T-cell (primary cell): ENCODE measurements around the gene IL32. TPM values are rescaled to one million over a fixed set of nuclear protein-coding genes. Genes with fewer than 3 reads are reported as not detected.

Experiments
- ATAC-seq, 4 experiments: fragments of 200-7000 bp in 3 of 4; fragments of 150-1000 bp in 1 of 4; cut with Tn5 transposase; replicated peaks in 1 of 4; 1 replicate in 3 of 4; 2 replicates in 1 of 4; pipeline ENCODE4 v1.10.0; 2021; ENCODE audit warnings: moderate library complexity in 3 of 4, mild to moderate bottlenecking in 2 of 4, moderate number of reproducible peaks in 1 of 4
- CTCF ChIA-PET, 2 donors: fragments of 300-600 bp; sonication (Branson Sonifier 250); formaldehyde crosslinking; loops; one replicate each; lab custom pipeline; 2022; ENCODE audit warnings: antibody characterized with exemption in 2 of 2; lab: Charles Lee
- POLR2A ChIA-PET, 2 donors: fragments of 300-600 bp; sonication (Branson Sonifier 250); formaldehyde crosslinking; loops; one replicate each; lab custom pipeline; 2022; ENCODE audit warnings: antibody characterized with exemption in 2 of 2; lab: Charles Lee
- DNase-seq, 35 experiments: peaks; one replicate each; pipeline versions ENCODE4 v3.0.0 to v3.0.0-alpha.2; 2013 to 2023
- H3K27ac ChIP-seq: one replicate; pipeline ENCODE4 v1.5.1; 2013; ENCODE audit warnings: low read length
- H3K27me3 ChIP-seq, 2 experiments: replicated peaks in 1 of 2; 1 replicate in 1 of 2; 2 replicates in 1 of 2; pipeline versions ENCODE4 v1.6.1 to v1.7.0; 2013; ENCODE audit warnings: low read length in 1 of 2, mixed read lengths in 1 of 2; ENCODE audit not compliant: control insufficient read depth in 2 of 2, insufficient read depth in 2 of 2; ENCODE audit errors: extremely low read depth in 1 of 2
- H3K36me3 ChIP-seq, 2 donors: 1 replicate in 1 of 2; 2 replicates in 1 of 2; pipeline versions ENCODE4 v1.6.1 to v1.7.0; 2013; ENCODE audit warnings: low read length in 1 of 2; ENCODE audit not compliant: control insufficient read depth in 2 of 2, insufficient read depth in 1 of 2; ENCODE audit errors: extremely low read depth in 1 of 2
- H3K4me1 ChIP-seq, 2 experiments: 1 replicate in 1 of 2; 2 replicates in 1 of 2; pipeline versions ENCODE4 v1.6.1 to v1.7.0; 2013; ENCODE audit warnings: low read length in 2 of 2, mixed read lengths in 1 of 2; ENCODE audit not compliant: insufficient read depth in 2 of 2, control insufficient read depth in 1 of 2; ENCODE audit errors: extremely low read depth in 1 of 2
- H3K4me3 ChIP-seq, 2 donors: 1 replicate in 1 of 2; 2 replicates in 1 of 2; pipeline versions ENCODE4 v1.5.1 to v1.7.0; 2013; ENCODE audit warnings: mild to moderate bottlenecking in 2 of 2, low read length in 1 of 2, moderate library complexity in 1 of 2; ENCODE audit not compliant: control insufficient read depth in 1 of 2; ENCODE audit errors: extremely low read depth in 1 of 2
- H3K9me3 ChIP-seq: 2 replicates; pipeline ENCODE4 v1.7.0; 2013
- H3K27ac Mint-ChIP-seq, 2 donors: one replicate each; pipeline ENCODE4 v1.8.0; 2020 to 2021; ENCODE audit warnings: mild to moderate bottlenecking in 2 of 2, mixed read lengths in 2 of 2
- H3K27me3 Mint-ChIP-seq, 2 donors: one replicate each; pipeline ENCODE4 v1.8.0; 2021 to 2022; ENCODE audit warnings: mixed read lengths in 2 of 2
- H3K36me3 Mint-ChIP-seq: one replicate; pipeline ENCODE4 v1.8.0; 2021; ENCODE audit warnings: mixed read lengths
- H3K4me1 Mint-ChIP-seq, 3 donors: one replicate each; pipeline ENCODE4 v1.8.0; 2020 to 2022; ENCODE audit warnings: mixed read lengths in 3 of 3, mild to moderate bottlenecking in 1 of 3
- H3K4me3 Mint-ChIP-seq, 3 donors: one replicate each; pipeline ENCODE4 v1.8.0; 2020 to 2022; ENCODE audit warnings: mild to moderate bottlenecking in 3 of 3, mixed read lengths in 3 of 3, moderate library complexity in 3 of 3
- H3K9me3 Mint-ChIP-seq, 3 donors: one replicate each; pipeline ENCODE4 v1.8.0; 2020 to 2022; ENCODE audit warnings: mixed read lengths in 3 of 3
- WGBS: methylation state at CpG from one replicate; pipeline ENCODE4 v1.1.5; 2013; ENCODE audit warnings: missing lambda C conversion rate; ENCODE audit not compliant: insufficient coverage; 5-methylcytosine and 5-hydroxymethylcytosine counted together
- total RNA-seq, 35 experiments: library from RNA in 6 of 35; stranded (reverse) in 6 of 35; fragments of 120-200 nt in 1 of 35; gene quantifications; one replicate each; pipeline versions ENCODE4 v1.2.1 to v1.2.4 and lab custom pipeline; 2013 to 2026

IL32 gene
- total RNA-seq (1,000 to 10,000 TPM in 2 of 5 donors, 100 to 1,000 TPM in 3; 736 to 1,200 (median 999) TPM), total RNA-seq (lab: John Stamatoyannopoulos, UW) (48.4 to 135 (median 89.4) reads per million in 29 experiments)
- total RNA-seq (2013) = 940 TPM

- Mint-ChIP-seq H3K4me3 (peak within 1 kb of the TSS; percentile 96 to 100 (median 97)), H3K27ac (peak within 1 kb of the TSS; percentile 96 to 100), H3K9me3 (no peaks in the 10 kb centered on the region), H3K36me3 (peaks cover 31% of the 10 kb centered on the region), H3K4me1 (peaks cover 57 to 71% (median 64%) of the 10 kb centered on the region in 3 donors), H3K27me3 (no peaks in the 10 kb centered on the region)
- POLR2A ChIA-PET = interaction anchor here in 1 of 2 donors (0.6 kb wide), 1 partner anchor 63 kb away, joined by 4 read pairs; no protein-coding TSS in a partner anchor
- H3K4me1 ChIP-seq = peaks cover 11 to 59% of the 10 kb centered on the region in 2 experiments
- no peaks in the 10 kb centered on the region for H3K9me3 ChIP-seq
- peak within 1 kb of the TSS; percentile 94 to 97 for H3K4me3 ChIP-seq
- H3K27ac ChIP-seq = peak within 1 kb of the TSS; percentile 99
- DNase-seq (peak in 30 of 35 experiments; percentile 42 to 86 (median 60)), ATAC-seq (peak; percentile 60 to 64 (median 60))
- no peaks in the 10 kb centered on the region for H3K27me3 ChIP-seq
- WGBS = 32% methylated on average over 5 of the region's 13 CpGs
- H3K36me3 ChIP-seq = peaks cover 3 to 26% of the 10 kb centered on the region in 2 donors
- CTCF ChIA-PET = interaction anchor here in 1 of 2 donors (0.6 to 1.8 kb wide), 4 partner anchors 10 to 68 kb away, joined by 3 to 5 read pairs (median 4); no protein-coding TSS in a partner anchor
Measured at GRCh38 chr16:3065069-3065741, at the start of gene IL32. IL32 (plus strand) TSS chr16:3065640; CDS start chr16:3065812, 172 bp downstream.

GRCh38 chr16:3015865-3016521 lies 49.4 kb upstream of the IL32 start:
- Histone ChIP-seq H3K27me3 (peaks cover 0 to 56% of the 10 kb centered on the region in 2 experiments), H3K27ac (no peak overlapping the region), H3K9me3 (no peaks in the 10 kb centered on the region), H3K36me3 (no peaks in the 10 kb centered on the region), H3K4me1 (peaks cover 7 to 47% of the 10 kb centered on the region in 2 experiments), H3K4me3 (no peak overlapping the region)
- ATAC-seq (no peak), DNase-seq (no peak)
- Mint-ChIP-seq H3K27ac (no peak overlapping the region), H3K4me3 (no peak overlapping the region), H3K36me3 (no peaks in the 10 kb centered on the region), H3K27me3 (peaks cover 0 to 20% of the 10 kb centered on the region in 2 donors), H3K4me1 (peaks cover 6 to 19% (median 18%) of the 10 kb centered on the region in 3 donors), H3K9me3 (no peaks in the 10 kb centered on the region)
- ChIA-PET POLR2A (no interaction called here), CTCF (no interaction called here)
- 87% methylated on average over 9 of the region's 13 CpGs for WGBS

GRCh38 chr16:3017344-3017743 lies 48.1 kb upstream of the IL32 start:
- DNase-seq = no peak
- H3K4me3 Mint-ChIP-seq = no peak overlapping the region
- Histone ChIP-seq H3K27ac (no peak overlapping the region), H3K9me3 (no peaks in the 10 kb centered on the region), H3K27me3 (peaks cover 0 to 42% of the 10 kb centered on the region in 2 experiments), H3K36me3 (no peaks in the 10 kb centered on the region), H3K4me1 (peaks cover 16 to 54% of the 10 kb centered on the region in 2 experiments), H3K4me3 (no peak overlapping the region)
- no peaks in the 10 kb centered on the region for H3K9me3 Mint-ChIP-seq
- POLR2A ChIA-PET = no interaction called here
- peaks cover 0 to 16% of the 10 kb centered on the region in 2 donors for H3K27me3 Mint-ChIP-seq
- CTCF ChIA-PET = no interaction called here
- no peak for ATAC-seq
- 93% methylated on average over 20 of the region's 20 CpGs for WGBS
- peaks cover 19 to 32% (median 28%) of the 10 kb centered on the region in 3 donors for H3K4me1 Mint-ChIP-seq
- H3K27ac Mint-ChIP-seq = no peak overlapping the region
- no peaks in the 10 kb centered on the region for H3K36me3 Mint-ChIP-seq

DNA sequence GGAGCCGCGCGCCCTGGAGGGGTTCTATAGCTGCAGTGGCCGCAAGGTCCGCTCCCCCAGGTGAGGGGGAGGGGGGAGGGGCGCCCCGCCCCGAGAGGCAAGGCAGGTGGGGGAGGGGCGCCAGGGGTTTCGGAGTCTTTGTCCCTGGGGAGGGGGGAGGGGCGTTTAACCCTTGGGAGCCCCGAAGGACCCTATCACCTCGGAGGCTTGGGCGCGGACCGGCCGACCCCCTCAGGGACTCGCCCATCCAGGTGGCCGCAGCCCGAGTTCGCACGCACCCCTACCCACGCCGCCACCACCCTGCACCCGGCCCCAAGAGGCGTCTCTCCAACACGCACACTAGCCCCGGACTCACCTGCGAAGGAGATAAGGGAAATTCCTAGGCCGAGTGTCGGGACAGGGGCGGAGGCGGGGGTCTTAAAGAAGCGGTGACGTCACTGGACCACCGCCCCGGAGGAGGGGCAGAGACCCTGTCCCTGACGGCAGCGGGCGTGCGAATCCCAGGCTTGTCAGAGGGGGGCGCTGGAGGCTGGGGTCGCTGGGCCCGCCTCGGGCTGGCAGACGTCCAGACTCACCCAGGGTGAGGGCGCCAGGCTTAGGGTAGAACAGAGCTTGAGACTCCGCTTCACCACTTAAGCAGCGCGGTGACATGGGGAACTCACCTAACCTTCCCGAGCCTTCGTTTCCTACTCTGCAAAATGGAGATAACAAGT lies 47.5 kb upstream of the IL32 start, which contains the start of gene CLDN6:
CLDN6 (minus strand) TSS at position 390 of the 713 bp plus-strand sequence. CDS start 2,162 bp downstream, outside the sequence.
- ATAC-seq = no peak
- H3K4me1 Mint-ChIP-seq = peaks cover 25 to 38% (median 31%) of the 10 kb centered on the region in 3 donors
- H3K4me3 ChIP-seq = no peak within 1 kb of the TSS

GRCh38 chr16:3019594-3020246 lies 45.7 kb upstream of the IL32 start:
- 28% methylated on average over 37 of the region's 40 CpGs for WGBS
- DNase-seq = no peak
- Histone ChIP-seq H3K27ac (no peak overlapping the region), H3K4me1 (peaks cover 21 to 69% of the 10 kb centered on the region in 2 experiments), H3K4me3 (peak overlapping the region; percentile 59 to 64), H3K9me3 (no peaks in the 10 kb centered on the region), H3K27me3 (peaks cover 0 to 22% of the 10 kb centered on the region in 2 experiments), H3K36me3 (no peaks in the 10 kb centered on the region)
- peaks cover 0 to 7% of the 10 kb centered on the region in 2 donors for H3K27me3 Mint-ChIP-seq
- peak overlapping the region; percentile 76 to 83 (median 80) for H3K4me3 Mint-ChIP-seq
- no peak for ATAC-seq
- H3K27ac Mint-ChIP-seq = peak overlapping the region; percentile 59 to 75
- ChIA-PET CTCF (interaction anchor here in 1 of 2 donors (0.6 to 1.4 kb wide), 4 partner anchors 8 to 114 kb away, joined by 3 to 8 read pairs (median 4); no protein-coding TSS in a partner anchor), POLR2A (interaction anchor here in 1 of 2 donors (0.6 kb wide), 1 partner anchor 500 kb away, joined by 3 read pairs; no protein-coding TSS in a partner anchor)
- H3K4me1 Mint-ChIP-seq = peaks cover 38 to 51% (median 44%) of the 10 kb centered on the region in 3 donors
- H3K9me3 Mint-ChIP-seq = no peaks in the 10 kb centered on the region
- H3K36me3 Mint-ChIP-seq = peaks cover 3% of the 10 kb centered on the region

More for the DNA sequence above, 47.5 kb upstream of the IL32 start, which contains the start of gene CLDN6:
- no peaks in the 10 kb centered on the region for H3K9me3 Mint-ChIP-seq
- H3K27ac ChIP-seq = no peak within 1 kb of the TSS
- WGBS = 12% methylated on average over 22 of the region's 52 CpGs
- ChIA-PET POLR2A (no interaction called here), CTCF (no interaction called here)
- peaks cover 0 to 13% of the 10 kb centered on the region in 2 donors for H3K27me3 Mint-ChIP-seq
- no peak within 1 kb of the TSS for H3K27ac Mint-ChIP-seq
- no peaks in the 10 kb centered on the region for H3K9me3 ChIP-seq
- no peaks in the 10 kb centered on the region for H3K36me3 ChIP-seq
- no peaks in the 10 kb centered on the region for H3K36me3 Mint-ChIP-seq
- peaks cover 16 to 54% of the 10 kb centered on the region in 2 experiments for H3K4me1 ChIP-seq
- peaks cover 0 to 37% of the 10 kb centered on the region in 2 experiments for H3K27me3 ChIP-seq
- peak within 1 kb of the TSS in 2 of 3 donors; percentile 22 to 24 for H3K4me3 Mint-ChIP-seq
- peak in 3 of 35 experiments; percentile 26 to 48 (median 29) for DNase-seq
